Gastroesophageal sphincter (tissue), 4 donors: ENCODE measurements around the gene SDK1. TPM values are rescaled to one million over a fixed set of nuclear protein-coding genes. Genes with fewer than 3 reads are reported as not detected.

ENCODE experiments used
- ATAC-seq: fragments of 150-250 bp; one replicate; pipeline ENCODE4 v1.9.1; 2016; ENCODE audit warnings: mild to moderate bottlenecking, moderate library complexity
- H3K27ac ChIP-seq, 4 donors: fragments of 200-600 bp; sonication (generic) in 3 of 4; 1 replicate in 3 of 4; 2 replicates in 1 of 4; pipeline ENCODE4 v1.5.1; 2016 to 2019
- H3K27me3 ChIP-seq: fragments of 200-600 bp; sonication (generic); one replicate; pipeline ENCODE4 v1.5.1; 2019
- H3K36me3 ChIP-seq, 2 donors: fragments of 200-600 bp; sonication (generic); one replicate each; pipeline ENCODE4 v1.5.1; 2019; ENCODE audit warnings: control low read depth in 1 of 2
- H3K4me1 ChIP-seq, 3 donors: fragments of 200-600 bp; sonication (generic); 1 replicate in 2 of 3; 2 replicates in 1 of 3; pipeline ENCODE4 v1.5.1; 2016 to 2019; ENCODE audit warnings: control low read depth in 2 of 3
- H3K4me3 ChIP-seq, 2 donors: fragments of 200-600 bp; sonication (generic); one replicate each; pipeline ENCODE4 v1.5.1; 2019; ENCODE audit warnings: mild to moderate bottlenecking in 1 of 2, moderate library complexity in 1 of 2
- H3K9me3 ChIP-seq, 3 donors: fragments of 200-600 bp; sonication (generic); one replicate each; pipeline ENCODE4 v1.5.1; 2017 to 2019; ENCODE audit warnings: control low read depth in 2 of 3
- EP300 ChIP-seq: sonication (generic); formaldehyde crosslinking; IDR thresholded peaks from one replicate; pipeline ENCODE4 v1.6.1; 2017; ENCODE audit warnings: antibody characterized with exemption, mild to moderate bottlenecking
- POLR2A ChIP-seq, 2 donors: fragments of 450-650 bp; IDR thresholded peaks; one replicate each; pipeline ENCODE4 v1.6.1; 2017; ENCODE audit warnings: antibody characterized with exemption in 2 of 2, mild to moderate bottlenecking in 2 of 2, moderate library complexity in 1 of 2
- POLR2AphosphoS5 ChIP-seq: sonication (generic); formaldehyde crosslinking; IDR thresholded peaks from one replicate; pipeline ENCODE4 v1.6.1; 2017; ENCODE audit warnings: antibody characterized with exemption
- WGBS, 2 donors: methylation state at CpG; one replicate each; pipeline ENCODE4 v1.1.5; 2018; ENCODE audit warnings: low coverage in 1 of 2; 5-methylcytosine and 5-hydroxymethylcytosine counted together
- total RNA-seq, 4 donors: library from RNA; depleted of rRNA; stranded (reverse); fragments of >200 nt; gene quantifications; one replicate each; pipeline ENCODE4 v1.1.0, GENCODE V29; 2016
- TF ChIP-seq, protein P1 (sequence below), 4 experiments: fragments of 200-600 bp in 2 of 4; fragments of 450-650 bp in 2 of 4; sonication (generic) in 1 of 4; IDR thresholded peaks; one replicate each; pipeline ENCODE4 v1.5.1; 2017 to 2019; ENCODE audit warnings: antibody characterized with exemption in 4 of 4, mild to moderate bottlenecking in 2 of 4, moderate library complexity in 2 of 4

SDK1 gene
- total RNA-seq, 4 donors from 2014 or later = 6.1 to 13.6 (median 8.7) TPM

DNA sequence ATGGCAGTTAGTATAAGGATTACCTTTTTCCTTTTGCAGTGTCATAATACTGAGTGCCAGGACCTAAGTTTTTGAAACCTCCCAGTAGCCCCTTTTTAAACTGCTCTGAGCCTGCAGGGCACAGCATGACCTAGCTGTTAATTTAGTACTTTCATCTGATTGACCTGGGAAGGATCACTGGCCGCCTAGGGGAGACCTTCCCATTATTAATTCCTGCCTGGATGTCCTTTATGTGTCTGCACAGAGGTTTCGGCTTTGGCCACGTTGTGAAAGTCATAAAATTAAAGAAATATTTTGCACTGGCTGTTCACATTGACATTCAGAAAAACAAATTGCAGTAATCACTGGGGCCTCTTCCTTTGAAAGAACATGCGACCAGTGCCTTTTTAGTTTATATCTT is 290.2 kb downstream of the SDK1 start:
- 73 to 80% methylated on average over 1 to 2 of the region's 4 CpGs for WGBS, 2 donors
- no peak overlapping the region for H3K27ac ChIP-seq
- H3K27me3 ChIP-seq = no peaks in the 10 kb centered on the region
- no peak overlapping the region for H3K4me3 ChIP-seq
- TF ChIP-seq EP300 = no peak
- no peak for TF ChIP-seq POLR2A (IDR thresholded peaks at IDR 0.05)
- TF ChIP-seq, protein P1, sequence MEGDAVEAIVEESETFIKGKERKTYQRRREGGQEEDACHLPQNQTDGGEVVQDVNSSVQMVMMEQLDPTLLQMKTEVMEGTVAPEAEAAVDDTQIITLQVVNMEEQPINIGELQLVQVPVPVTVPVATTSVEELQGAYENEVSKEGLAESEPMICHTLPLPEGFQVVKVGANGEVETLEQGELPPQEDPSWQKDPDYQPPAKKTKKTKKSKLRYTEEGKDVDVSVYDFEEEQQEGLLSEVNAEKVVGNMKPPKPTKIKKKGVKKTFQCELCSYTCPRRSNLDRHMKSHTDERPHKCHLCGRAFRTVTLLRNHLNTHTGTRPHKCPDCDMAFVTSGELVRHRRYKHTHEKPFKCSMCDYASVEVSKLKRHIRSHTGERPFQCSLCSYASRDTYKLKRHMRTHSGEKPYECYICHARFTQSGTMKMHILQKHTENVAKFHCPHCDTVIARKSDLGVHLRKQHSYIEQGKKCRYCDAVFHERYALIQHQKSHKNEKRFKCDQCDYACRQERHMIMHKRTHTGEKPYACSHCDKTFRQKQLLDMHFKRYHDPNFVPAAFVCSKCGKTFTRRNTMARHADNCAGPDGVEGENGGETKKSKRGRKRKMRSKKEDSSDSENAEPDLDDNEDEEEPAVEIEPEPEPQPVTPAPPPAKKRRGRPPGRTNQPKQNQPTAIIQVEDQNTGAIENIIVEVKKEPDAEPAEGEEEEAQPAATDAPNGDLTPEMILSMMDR (IDR thresholded peaks at IDR 0.05) = no peak
- no peak for TF ChIP-seq POLR2AphosphoS5
- H3K9me3 ChIP-seq = no peaks in the 10 kb centered on the region
- H3K36me3 ChIP-seq = no peaks in the 10 kb centered on the region
- no peaks in the 10 kb centered on the region for H3K4me1 ChIP-seq
- no peak for ATAC-seq

DNA sequence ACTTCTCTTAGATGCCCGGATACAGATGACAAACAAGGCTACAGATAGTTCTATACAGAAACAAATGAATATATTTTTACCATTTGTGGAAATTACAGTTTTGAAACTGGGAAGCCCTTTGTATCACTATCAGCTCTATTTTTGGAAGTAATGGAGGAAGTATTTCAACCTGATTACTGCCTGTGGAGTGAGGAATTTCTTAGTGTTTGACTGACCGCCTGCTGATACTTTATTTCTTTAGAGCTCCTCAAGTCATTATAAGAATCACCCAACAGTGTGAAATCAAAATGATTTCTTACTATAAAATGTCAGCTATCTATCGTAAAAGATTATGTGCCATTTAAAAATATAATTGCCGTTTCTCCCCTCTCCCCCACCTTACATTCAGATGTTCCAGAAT is 290.9 kb downstream of the SDK1 start:
- Histone ChIP-seq H3K27ac (no peak overlapping the region), H3K4me1 (no peaks in the 10 kb centered on the region), H3K36me3 (no peaks in the 10 kb centered on the region), H3K27me3 (no peaks in the 10 kb centered on the region), H3K4me3 (no peak overlapping the region), H3K9me3 (no peaks in the 10 kb centered on the region)
- no peak for ATAC-seq
- TF ChIP-seq POLR2A (IDR thresholded peaks at IDR 0.05) (no peak), POLR2AphosphoS5 (no peak), EP300 (no peak)
- TF ChIP-seq, protein P1 (IDR thresholded peaks at IDR 0.05) = no peak
- WGBS, 2 donors = 75 to 82% methylated on average over 4 of the region's 4 CpGs

DNA sequence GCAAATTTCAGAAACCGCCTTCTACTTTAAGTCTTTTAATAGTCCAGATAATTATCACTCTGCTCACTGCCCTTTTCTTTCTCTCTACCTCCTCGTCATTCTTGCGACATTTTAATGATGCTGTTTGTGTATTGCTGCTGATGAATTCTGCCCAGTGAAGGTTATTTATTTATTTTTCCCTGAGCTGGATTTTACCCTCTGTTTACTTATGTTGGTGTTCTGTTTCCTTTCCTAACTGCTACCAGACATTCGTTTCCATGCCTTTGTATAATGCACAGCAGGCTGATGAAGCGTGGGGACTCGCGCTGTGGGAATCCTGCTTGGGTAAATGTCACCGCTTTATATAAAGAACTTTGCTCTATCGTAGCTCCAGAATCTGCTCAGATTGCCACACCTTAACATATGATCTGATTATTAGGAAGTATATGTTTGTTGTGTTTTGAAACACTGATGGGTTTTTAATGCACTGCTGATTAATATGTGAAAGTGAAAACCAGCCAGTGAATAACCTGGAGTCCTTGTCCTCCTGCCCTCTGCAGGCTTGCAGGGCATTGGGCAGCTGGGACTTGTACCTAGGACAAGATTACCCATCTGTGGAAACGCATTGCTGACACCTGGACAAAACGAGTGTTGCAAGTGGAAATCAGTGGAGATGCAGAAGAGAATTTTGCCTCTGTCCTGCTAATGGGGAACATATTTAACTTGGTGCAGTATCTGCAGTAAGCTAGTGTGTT is 291.5 kb downstream of the SDK1 start:
- Histone ChIP-seq H3K27ac (no peak overlapping the region), H3K4me3 (no peak overlapping the region), H3K36me3 (no peaks in the 10 kb centered on the region), H3K9me3 (no peaks in the 10 kb centered on the region), H3K4me1 (no peaks in the 10 kb centered on the region), H3K27me3 (no peaks in the 10 kb centered on the region)
- ATAC-seq = no peak
- TF ChIP-seq POLR2A (IDR thresholded peaks at IDR 0.05) = no peak
- no peak for TF ChIP-seq POLR2AphosphoS5
- TF ChIP-seq EP300 = no peak
- TF ChIP-seq, protein P1 (IDR thresholded peaks at IDR 0.05) = no peak
- WGBS, 2 donors = 56 to 57% methylated on average over 10 of the region's 11 CpGs

DNA sequence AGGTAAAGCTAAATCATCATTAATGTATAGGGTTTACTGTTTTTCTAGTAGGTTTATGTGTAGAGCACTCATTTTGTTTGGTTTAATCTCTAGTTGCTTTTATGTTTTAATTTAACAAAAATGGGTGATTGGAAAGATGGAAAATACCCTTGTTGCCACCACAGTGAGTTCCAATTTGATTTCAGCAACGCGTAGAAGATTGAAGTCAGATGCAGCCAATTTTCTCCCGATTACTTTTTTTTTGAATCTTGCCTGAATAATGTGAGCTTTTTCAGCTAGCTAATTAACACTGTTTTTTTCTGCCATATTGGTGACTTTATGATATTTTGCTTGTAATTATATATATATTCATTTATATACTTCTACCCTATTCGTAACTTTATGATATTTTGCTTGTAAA is 293.8 kb downstream of the SDK1 start:
- Histone ChIP-seq H3K27ac (no peak overlapping the region), H3K27me3 (no peaks in the 10 kb centered on the region), H3K4me1 (no peaks in the 10 kb centered on the region), H3K9me3 (no peaks in the 10 kb centered on the region), H3K4me3 (no peak overlapping the region), H3K36me3 (no peaks in the 10 kb centered on the region)
- TF ChIP-seq POLR2AphosphoS5 = no peak
- WGBS, 2 donors = 90 to 91% methylated on average over 4 of the region's 4 CpGs
- no peak for ATAC-seq

DNA sequence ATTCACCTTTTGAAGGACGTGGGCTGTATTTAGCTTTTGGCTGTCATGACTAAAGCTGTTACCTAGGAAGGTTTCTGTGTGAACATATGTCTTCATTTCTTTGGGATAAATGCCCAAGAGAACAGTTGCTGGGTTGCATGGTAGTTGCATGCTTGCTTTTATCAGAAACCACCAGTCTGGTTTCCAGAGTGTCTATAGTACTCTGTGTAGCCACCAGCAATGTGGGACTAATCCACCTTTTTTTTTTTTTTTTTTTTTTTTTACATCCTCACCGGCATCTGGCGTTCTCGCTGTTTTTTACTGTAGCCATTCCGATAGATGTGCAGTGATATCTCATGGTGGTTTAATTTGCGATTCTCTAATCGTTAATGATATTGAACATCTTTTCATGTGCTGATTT is 297.8 kb downstream of the SDK1 start:
- Histone ChIP-seq H3K27ac (no peak overlapping the region), H3K27me3 (no peaks in the 10 kb centered on the region), H3K4me3 (no peak overlapping the region), H3K9me3 (peaks cover 0 to 3% (median 0%) of the 10 kb centered on the region in 3 donors), H3K36me3 (no peaks in the 10 kb centered on the region), H3K4me1 (no peaks in the 10 kb centered on the region)
- 73 to 89% methylated on average over 6 to 7 of the region's 7 CpGs for WGBS, 2 donors
- TF ChIP-seq, protein P1 (IDR thresholded peaks at IDR 0.05) = no peak
- TF ChIP-seq POLR2A (IDR thresholded peaks at IDR 0.05) (no peak), EP300 (no peak), POLR2AphosphoS5 (no peak)
- no peak for ATAC-seq
